Adipose tissue (tissue), 3 donors: Measurements from ENCODE around the gene CMTM4. TPM values are rescaled to one million over a fixed set of nuclear protein-coding genes. Genes with fewer than 3 reads are reported as not detected.

ENCODE experiments used
- polyA plus RNA-seq, 3 donors: library from polyadenylated mRNA; stranded (reverse); fragments of 200-250 nt; gene quantifications; one replicate each; pipeline ENCODE4 v1.2.3, GENCODE V29; 2013
- donor health status: healthy with polysubstance abuse.
- donor health status: Bipolar disorder and iron deficiency.
- donor health status: healthy.

Gene CMTM4
- polyA plus RNA-seq, 3 donors, result 4.6 to 16.2 (median 9.4) TPM

Other genes starting within 250 kb of the CMTM4 start
- 10 to 100 TPM; 15.7 to 38.8 (median 37.2) TPM for gene TK2, start 146.6 kb downstream of the CMTM4 start, polyA plus RNA-seq
- gene CKLF, start 144.2 kb downstream of the CMTM4 start, polyA plus RNA-seq, result 10 to 100 TPM; 18.7 to 60.9 (median 46.2) TPM
- gene CMTM1, start 130.3 kb downstream of the CMTM4 start, polyA plus RNA-seq, result under 1 TPM; 0.21 to 0.67 (median 0.45) TPM
- gene CMTM2, start 117.3 kb downstream of the CMTM4 start, polyA plus RNA-seq, result 1 to 10 TPM in 2 of 3 donors, under 1 TPM in 1; 0.16 to 8.0 (median 3.8) TPM
- gene CMTM3, start 92.0 kb downstream of the CMTM4 start, polyA plus RNA-seq, result 10 to 100 TPM in 2 of 3 donors, 1 to 10 TPM in 1; 5.4 to 59.5 (median 31.5) TPM
- gene DYNC1LI2, start 54.9 kb upstream of the CMTM4 start, polyA plus RNA-seq, result 100 to 1,000 TPM in 1 of 3 donors, 10 to 100 TPM in 2; 32.8 to 106 (median 57.0) TPM
- not detected for gene TERB1, start 104.8 kb upstream of the CMTM4 start, polyA plus RNA-seq
- gene NAE1, start 134.2 kb upstream of the CMTM4 start, polyA plus RNA-seq, result 10 to 100 TPM; 23.1 to 34.0 (median 23.2) TPM
- gene CA7, start 147.7 kb upstream of the CMTM4 start, polyA plus RNA-seq, result under 1 TPM in 2 of 3 donors, not detected in 1; 0.05 to 0.13 TPM
- gene PDP2, start 183.8 kb upstream of the CMTM4 start, polyA plus RNA-seq, result 10 to 100 TPM in 1 of 3 donors, 1 to 10 TPM in 2; 3.6 to 10.2 (median 4.1) TPM
- not detected for gene CDH16, start 222.1 kb upstream of the CMTM4 start, polyA plus RNA-seq
- 10 to 100 TPM in 1 of 3 donors, 1 to 10 TPM in 2; 2.4 to 10.6 (median 7.8) TPM for gene RRAD, start 228.8 kb upstream of the CMTM4 start, polyA plus RNA-seq
- gene CIAO2B, start 237.7 kb upstream of the CMTM4 start, polyA plus RNA-seq, result 100 to 1,000 TPM in 2 of 3 donors, 10 to 100 TPM in 1; 82.5 to 160 (median 157) TPM
- 10 to 100 TPM; 14.5 to 28.8 (median 26.5) TPM for gene CES2, start 238.8 kb upstream of the CMTM4 start, polyA plus RNA-seq